GM12873 (cell line): ENCODE measurements around the gene RAB24.

Source experiments
- CTCF ChIP-seq: IDR thresholded peaks from 2 replicates; pipeline ENCODE4 v1.5.1; 2012; ENCODE audit warnings: low read depth, mild to moderate bottlenecking, moderate library complexity, low read length, control low read depth; ENCODE audit not compliant: insufficient read depth; ENCODE audit errors: missing control alignments

Gene RAB24

GRCh38 chr5:177332031-177332895 is 28.7 kb upstream of the RAB24 start:
- no peak for TF ChIP-seq CTCF

GRCh38 chr5:177330991-177331842 is 27.7 kb upstream of the RAB24 start:
- no peak for TF ChIP-seq CTCF

GRCh38 chr5:177329883-177330282 is 26.4 kb upstream of the RAB24 start:
- TF ChIP-seq CTCF: no peak

GRCh38 chr5:177328545-177329231 is 25.2 kb upstream of the RAB24 start:
- TF ChIP-seq CTCF: no peak

- no peak for TF ChIP-seq CTCF
These were observed 24.3 kb upstream of the RAB24 start for GRCh38 chr5:177327539-177328522.

- no peak for TF ChIP-seq CTCF
These were observed 22.4 kb upstream of the RAB24 start for GRCh38 chr5:177325868-177326381.
